B cell (primary cell): ENCODE data around the gene GLI1.

Source experiments
- EZH2 ChIP-seq: IDR thresholded peaks from 2 replicates; pipeline ENCODE4 v1.6.1; 2012; ENCODE audit warnings: borderline replicate concordance, low read depth, mild to moderate bottlenecking, moderate library complexity, low read length; ENCODE audit not compliant: insufficient read depth, poor library complexity, severe bottlenecking
- TF ChIP-seq, protein P1 (sequence below): fragments of 200-600 bp; IDR thresholded peaks from one replicate; pipeline ENCODE4 v1.8.0; 2022; ENCODE audit warnings: antibody characterized with exemption, mild to moderate bottlenecking

DNA sequence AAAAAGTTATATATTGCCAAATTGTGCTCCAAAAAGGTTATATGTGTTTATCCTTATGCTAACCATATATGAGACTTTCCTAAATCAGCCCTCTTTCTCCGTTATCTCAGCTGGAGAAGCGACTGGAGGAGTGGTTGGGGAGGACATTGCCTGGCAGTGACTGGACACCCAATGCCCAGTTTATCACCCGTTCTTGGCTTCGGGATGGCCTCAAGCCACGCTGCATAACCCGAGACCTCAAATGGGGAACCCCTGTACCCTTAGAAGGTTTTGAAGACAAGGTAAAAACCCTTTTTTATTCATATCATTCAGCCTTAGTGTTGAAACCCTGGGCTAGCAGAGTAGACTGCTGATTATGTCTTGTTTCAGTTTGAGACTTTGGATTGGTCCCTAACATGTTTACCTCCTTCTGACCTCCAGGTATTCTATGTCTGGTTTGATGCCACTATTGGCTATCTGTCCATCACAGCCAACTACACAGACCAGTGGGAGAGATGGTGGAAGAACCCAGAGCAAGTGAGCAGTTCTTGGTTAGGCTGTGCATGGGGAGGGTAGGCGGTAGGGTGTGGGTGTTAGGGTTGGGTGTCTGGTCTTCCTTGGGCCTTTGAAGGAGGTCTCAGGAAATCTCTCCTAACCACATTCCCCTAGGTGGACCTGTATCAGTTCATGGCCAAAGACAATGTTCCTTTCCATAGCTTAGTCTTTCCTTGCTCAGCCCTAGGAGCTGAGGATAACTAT lies 52.2 kb downstream of the GLI1 start:
- TF ChIP-seq, protein P1, sequence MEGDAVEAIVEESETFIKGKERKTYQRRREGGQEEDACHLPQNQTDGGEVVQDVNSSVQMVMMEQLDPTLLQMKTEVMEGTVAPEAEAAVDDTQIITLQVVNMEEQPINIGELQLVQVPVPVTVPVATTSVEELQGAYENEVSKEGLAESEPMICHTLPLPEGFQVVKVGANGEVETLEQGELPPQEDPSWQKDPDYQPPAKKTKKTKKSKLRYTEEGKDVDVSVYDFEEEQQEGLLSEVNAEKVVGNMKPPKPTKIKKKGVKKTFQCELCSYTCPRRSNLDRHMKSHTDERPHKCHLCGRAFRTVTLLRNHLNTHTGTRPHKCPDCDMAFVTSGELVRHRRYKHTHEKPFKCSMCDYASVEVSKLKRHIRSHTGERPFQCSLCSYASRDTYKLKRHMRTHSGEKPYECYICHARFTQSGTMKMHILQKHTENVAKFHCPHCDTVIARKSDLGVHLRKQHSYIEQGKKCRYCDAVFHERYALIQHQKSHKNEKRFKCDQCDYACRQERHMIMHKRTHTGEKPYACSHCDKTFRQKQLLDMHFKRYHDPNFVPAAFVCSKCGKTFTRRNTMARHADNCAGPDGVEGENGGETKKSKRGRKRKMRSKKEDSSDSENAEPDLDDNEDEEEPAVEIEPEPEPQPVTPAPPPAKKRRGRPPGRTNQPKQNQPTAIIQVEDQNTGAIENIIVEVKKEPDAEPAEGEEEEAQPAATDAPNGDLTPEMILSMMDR = no peak
- TF ChIP-seq EZH2 = no peak
